HG02885 (cell line): ENCODE results near the gene C19orf85.

Experiments used
- ATAC-seq: cut with Tn5 transposase; IDR thresholded peaks from one replicate; pipeline ENCODE4 v1.9.1; 2021; ENCODE audit warnings: mild to moderate bottlenecking; ENCODE audit not compliant: unreplicated experiment, poor library complexity

C19orf85 gene

DNA sequence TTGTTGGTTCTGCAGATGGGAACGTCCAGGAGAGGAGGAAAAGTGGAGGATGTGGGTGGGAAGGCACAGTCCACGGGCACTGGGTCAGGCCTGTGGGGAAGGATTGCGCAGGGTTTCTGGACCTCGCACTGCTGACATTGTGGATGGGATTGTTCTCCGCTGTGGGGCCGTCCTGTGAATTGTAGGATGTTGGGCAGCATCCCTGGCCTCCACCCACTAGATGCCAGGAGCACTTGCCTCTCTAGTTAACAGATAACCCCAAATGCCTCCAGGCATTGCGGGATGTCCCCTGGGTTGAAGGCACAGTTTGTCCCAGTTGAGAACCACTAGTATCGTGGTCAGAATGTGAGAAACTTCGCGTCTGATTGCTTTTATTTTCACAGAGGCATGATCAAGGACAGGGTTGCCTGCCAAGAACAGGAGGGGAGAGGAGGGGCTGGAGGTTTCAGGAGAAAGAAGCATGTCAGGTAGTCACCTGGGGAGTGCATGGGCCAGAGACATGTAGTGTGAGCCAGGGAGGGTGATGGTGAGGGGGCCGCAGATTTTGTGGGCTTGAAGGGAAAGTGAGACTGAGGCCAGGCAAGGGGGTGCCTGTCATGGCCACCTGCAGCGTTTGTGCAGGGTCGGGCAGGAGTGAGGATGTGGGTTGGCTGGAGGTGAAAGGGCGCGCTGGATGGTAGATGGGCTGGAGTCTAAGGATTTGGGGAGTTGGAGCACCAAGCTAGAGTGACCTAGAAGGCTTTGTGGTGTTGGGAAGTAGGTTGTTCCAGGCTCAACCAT is 15.1 kb upstream of the C19orf85 start:
- no peak for ATAC-seq

DNA sequence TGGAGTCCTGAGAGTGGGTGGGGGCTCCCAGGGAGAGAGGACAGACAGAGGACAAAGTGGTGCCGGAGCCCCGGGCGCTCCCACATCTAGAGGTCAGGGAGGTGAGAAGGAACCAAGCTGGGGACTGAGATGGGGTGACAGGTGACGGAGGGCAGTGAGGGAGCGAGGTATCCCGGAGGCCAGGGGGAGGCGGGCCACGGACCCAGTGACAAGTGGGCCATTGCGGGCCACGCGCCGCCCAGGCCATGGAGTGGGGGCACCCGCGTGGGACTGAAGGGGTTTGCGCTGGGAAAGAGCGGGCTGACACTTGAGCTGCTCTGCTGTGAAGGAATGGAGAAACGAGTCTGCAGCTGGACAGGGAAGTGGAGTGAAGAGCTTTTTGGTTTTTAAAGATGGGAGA is 14.5 kb upstream of the C19orf85 start:
- no peak for ATAC-seq

DNA sequence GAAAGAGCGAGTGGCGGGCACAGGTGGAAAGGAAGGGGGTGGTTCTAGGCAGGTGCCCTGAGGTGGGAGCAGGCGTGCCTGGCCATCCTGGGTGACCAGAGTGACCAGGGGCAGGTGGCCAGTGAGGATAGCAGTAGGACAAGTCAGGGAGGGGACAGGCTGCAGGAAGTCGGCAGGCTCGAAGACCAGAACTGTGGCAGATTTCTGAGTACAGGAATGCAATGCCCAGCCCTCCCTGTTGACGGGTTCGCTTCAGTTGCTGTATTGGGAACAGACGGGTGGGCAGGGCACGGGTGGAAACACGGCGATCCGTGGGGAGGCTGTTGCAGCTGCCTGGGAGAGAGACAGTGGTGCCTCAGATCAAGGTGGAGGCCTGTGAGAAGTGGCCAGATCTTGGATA is 13.8 kb upstream of the C19orf85 start:
- no peak for ATAC-seq

DNA sequence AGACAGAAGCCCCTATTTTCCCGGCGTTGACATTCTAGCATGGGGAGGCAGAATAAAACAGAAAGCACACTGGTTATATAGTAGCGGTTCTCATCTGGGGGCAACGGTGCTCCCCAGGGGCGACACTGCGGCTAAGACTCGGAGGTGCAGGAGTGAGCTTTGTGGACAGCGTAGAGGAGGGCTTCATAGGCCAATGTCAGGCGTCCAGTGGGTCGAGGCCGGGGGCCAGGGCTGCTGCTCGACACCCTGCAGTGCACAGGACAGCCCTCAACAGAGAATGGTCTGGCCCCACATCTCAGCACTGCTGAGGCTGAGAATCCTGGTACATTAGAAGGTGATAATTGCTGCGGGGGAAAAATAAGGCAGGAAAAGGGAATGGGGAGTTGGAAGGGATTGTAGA is 13.4 kb upstream of the C19orf85 start:
- no peak for ATAC-seq

- peak; percentile 94 for ATAC-seq
Measured at GRCh38 chr19:55476100-55476775, 11.7 kb upstream of the C19orf85 start, which contains the start of gene ZNF628. Gene ZNF628, plus strand, starts transcription at chr19:55476617. Its CDS starts 3,294 bp downstream, at chr19:55479911.

- ATAC-seq = no peak
Measured at GRCh38 chr19:55474269-55475265, 10.0 kb upstream of the C19orf85 start.

DNA sequence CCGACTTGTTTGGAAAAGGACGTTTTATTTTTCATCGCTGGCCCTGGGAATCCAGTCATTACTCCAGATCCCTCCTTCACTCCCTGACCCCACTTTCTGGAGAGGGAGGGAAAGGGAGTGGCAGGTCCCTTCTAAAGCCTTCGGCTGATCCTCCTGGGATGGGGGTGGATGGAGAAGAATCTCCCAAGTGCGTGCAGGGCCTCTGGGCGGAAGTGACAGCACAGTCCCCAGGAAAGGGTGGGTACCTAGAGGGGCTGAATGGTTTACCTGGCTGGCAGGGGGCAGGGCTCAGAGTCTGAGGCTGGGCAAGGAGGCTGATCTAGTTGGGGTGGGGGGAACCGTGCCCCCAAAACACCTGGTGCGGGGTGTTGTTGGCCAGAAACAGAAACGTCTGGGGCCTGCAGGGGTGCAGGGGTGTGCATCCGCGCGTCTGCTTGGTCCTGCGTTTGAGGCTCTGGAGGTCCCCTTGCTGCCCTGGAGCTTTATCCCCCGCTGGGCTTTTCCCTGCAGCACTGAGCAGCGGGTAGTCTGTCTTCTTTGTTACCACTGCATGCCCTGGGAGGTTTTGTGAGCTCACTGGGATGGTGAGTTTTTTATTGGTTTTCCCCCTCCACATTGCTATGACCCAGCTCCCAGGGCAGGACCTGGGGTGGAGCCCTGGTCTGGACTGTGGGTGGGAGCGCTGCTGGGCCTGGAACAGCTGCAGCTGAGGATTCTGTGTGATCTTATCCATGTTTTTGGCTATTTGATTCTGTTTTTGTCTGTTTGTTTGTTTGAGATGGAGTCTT is 8.9 kb upstream of the C19orf85 start:
- no peak for ATAC-seq

DNA sequence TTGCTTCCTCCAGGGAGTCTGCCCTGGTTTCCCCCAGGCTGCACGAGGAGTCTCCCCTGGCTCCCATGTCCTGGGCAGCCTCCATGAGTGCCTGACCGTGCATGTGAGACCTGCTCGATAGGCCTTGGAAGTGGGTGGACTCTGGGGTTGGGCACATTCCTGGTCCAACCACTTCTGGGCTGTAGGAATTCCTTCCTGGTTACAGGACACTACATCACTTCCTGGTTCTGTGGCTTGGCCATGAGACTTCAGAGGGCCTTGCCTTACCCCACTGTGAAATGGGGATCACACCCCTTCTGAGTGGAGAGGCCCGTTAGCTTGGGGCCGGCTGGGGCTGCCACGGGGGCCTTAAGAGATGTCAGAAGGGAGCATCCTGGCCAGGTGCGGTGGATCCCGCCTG is 7.9 kb upstream of the C19orf85 start:
- ATAC-seq = no peak

DNA sequence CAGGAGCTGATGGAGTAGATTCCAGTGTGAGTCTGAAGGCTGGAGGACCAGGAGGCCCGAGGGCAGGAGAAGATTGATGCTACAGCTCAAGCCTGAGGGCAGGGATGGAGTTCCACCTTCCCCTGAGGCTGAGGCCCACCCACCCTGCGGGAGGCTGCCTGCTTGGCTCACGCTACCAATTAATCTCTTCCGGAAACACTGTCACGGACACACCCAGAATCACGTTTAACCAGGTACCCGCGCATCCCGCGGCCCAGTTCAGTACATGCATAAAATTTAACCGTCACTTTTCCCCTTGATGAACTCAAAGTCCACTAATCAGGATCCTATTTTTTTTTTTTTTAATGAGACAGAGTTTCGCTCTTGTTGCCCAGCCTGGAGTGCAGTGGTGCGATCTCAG is 6.7 kb upstream of the C19orf85 start:
- no peak for ATAC-seq

- no peak for ATAC-seq
Measured at GRCh38 chr19:55468054-55468393, 3.5 kb upstream of the C19orf85 start.

- peak; percentile 73 for ATAC-seq
Measured at GRCh38 chr19:55467236-55468053, 2.9 kb upstream of the C19orf85 start.

DNA sequence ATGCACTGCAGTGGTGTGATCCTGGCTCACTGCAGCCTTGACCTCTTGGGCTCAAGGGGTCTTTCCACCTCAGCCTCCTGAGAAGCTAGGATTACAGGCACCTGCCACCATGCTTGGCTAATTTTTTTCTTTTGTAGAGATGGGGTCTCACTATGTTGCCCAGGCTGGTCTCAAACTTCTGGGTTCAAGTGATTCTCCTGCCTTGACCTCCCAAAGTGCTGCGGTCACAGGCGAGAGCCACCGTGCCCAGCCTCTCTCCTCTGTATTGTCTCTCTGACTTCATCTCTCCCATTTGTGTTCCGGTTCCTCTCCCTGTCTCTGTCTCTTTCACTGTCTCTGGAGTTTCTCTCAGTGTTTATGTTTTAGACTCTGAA is 1.7 kb upstream of the C19orf85 start:
- no peak for ATAC-seq

- ATAC-seq = no peak
Measured at GRCh38 chr19:55465460-55466240, 1.1 kb upstream of the C19orf85 start.

DNA sequence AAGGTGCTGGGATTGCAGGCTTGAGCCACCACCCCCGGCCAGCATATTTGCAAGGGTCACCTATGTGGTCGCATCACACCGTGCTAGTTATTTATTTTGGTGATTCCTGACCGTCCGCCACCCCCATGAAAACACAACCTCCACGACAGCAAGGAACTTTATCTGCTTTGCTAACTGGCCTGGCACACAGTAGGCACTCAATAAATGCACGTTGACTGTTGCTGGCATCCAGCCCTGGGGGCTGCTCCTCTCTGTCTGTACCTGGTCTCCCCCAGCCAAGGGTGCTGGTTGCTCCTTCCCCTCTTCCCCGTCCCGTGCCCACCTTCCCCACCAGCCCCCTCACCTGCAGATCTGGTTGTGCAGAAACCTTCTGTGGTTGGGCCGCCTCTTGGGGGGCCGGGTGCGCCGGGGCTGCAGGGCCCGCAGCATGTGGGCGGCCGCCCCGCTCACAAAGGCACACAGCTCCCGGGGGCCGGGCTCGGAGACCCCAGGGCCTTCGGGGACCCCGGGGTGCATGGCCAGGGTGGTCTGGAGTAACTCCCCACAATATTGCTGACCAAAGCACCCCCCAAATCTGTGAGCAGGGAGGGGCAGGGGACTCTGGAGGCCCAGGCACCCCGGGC is 401 bp downstream of the C19orf85 start:
- ATAC-seq = no peak

GRCh38 chr19:55463583-55464031 is 944 bp downstream of the C19orf85 start:
- no peak for ATAC-seq

GRCh38 chr19:55462722-55463121 is 1.8 kb downstream of the C19orf85 start:
- ATAC-seq = no peak

GRCh38 chr19:55461974-55462626 is 2.5 kb downstream of the C19orf85 start:
- no peak for ATAC-seq
